PFSK-1 (cell line): ENCODE results near the gene KCNB1. TPM values are rescaled to one million over a fixed set of nuclear protein-coding genes. Genes with fewer than 3 reads are reported as not detected.

Experiments
- FOXP2 ChIP-seq: optimal IDR thresholded peaks from 2 replicates; pipeline ENCODE3; 2011; ENCODE audit warnings: borderline replicate concordance, control low read depth, inconsistent platforms; ENCODE audit not compliant: insufficient read depth; ENCODE audit errors: extremely low read length, extremely low read depth
- POLR2AphosphoS5 ChIP-seq: IDR thresholded peaks from 2 replicates; pipeline ENCODE4 v1.6.1; 2012; ENCODE audit warnings: low read depth, mild to moderate bottlenecking, control low read depth, low read length, moderate library complexity
- REST ChIP-seq, 2 experiments: IDR thresholded peaks; 2 replicates each; pipeline versions ENCODE4 v1.6.1 to v1.8.0; 2011 to 2012; ENCODE audit warnings: low read depth in 2 of 2, low read length in 2 of 2, control low read depth in 1 of 2, inconsistent platforms in 1 of 2, mild to moderate bottlenecking in 1 of 2, moderate library complexity in 1 of 2; ENCODE audit not compliant: insufficient read depth in 1 of 2
- SIN3A ChIP-seq: IDR thresholded peaks from 2 replicates; pipeline ENCODE4 v1.6.1; 2012; ENCODE audit warnings: mild to moderate bottlenecking, low read length, moderate library complexity, borderline replicate concordance; ENCODE audit not compliant: insufficient read depth
- TAF1 ChIP-seq: IDR thresholded peaks from 2 replicates; pipeline ENCODE4 v1.6.1; 2012; ENCODE audit warnings: low read length, control low read depth, borderline replicate concordance; ENCODE audit not compliant: insufficient read depth
- polyA plus RNA-seq: library from polyadenylated mRNA; unstranded; fragments of >200 nt; gene quantifications from one replicate; pipeline ENCODE4 v1.2.1, GENCODE V29; 2012; ENCODE audit warnings: low read depth, missing spikeins; ENCODE audit not compliant: insufficient read length

KCNB1 gene
- not detected for polyA plus RNA-seq

GRCh38 chr20:49482621-49483017 lies at the start of gene KCNB1:
Gene KCNB1 (minus strand): TSS chr20:49482668. CDS start chr20:49482480, 188 bp downstream.
- no peak for TF ChIP-seq TAF1
- TF ChIP-seq REST (IDR thresholded peaks at IDR 0.05; ENCODE audit: insufficient read depth in 1 of 2, low read depth in 2 of 2, low read length in 2 of 2): peak; percentile 89 to 99
- TF ChIP-seq POLR2AphosphoS5: no peak

- TF ChIP-seq TAF1 (no peak), REST (IDR thresholded peaks at IDR 0.05; ENCODE audit: insufficient read depth in 1 of 2, low read depth in 2 of 2, low read length in 2 of 2) (no peak), SIN3A (no peak), POLR2AphosphoS5 (no peak), FOXP2 (no peak)
Observed at GRCh38 chr20:49529470-49529869, 47.0 kb upstream of the KCNB1 start.

GRCh38 chr20:49526568-49526967 lies 44.1 kb upstream of the KCNB1 start:
- TF ChIP-seq FOXP2 (no peak), SIN3A (no peak), REST (IDR thresholded peaks at IDR 0.05; ENCODE audit: insufficient read depth in 1 of 2, low read depth in 2 of 2, low read length in 2 of 2) (no peak), POLR2AphosphoS5 (no peak), TAF1 (no peak)

- no peak for TF ChIP-seq FOXP2
- no peak for TF ChIP-seq REST (IDR thresholded peaks at IDR 0.05; ENCODE audit: insufficient read depth in 1 of 2, low read depth in 2 of 2, low read length in 2 of 2)
- no peak for TF ChIP-seq POLR2AphosphoS5
- TF ChIP-seq TAF1: no peak
- no peak for TF ChIP-seq SIN3A
Observed at GRCh38 chr20:49526056-49526455, 43.6 kb upstream of the KCNB1 start.

- no peak for TF ChIP-seq SIN3A
- no peak for TF ChIP-seq TAF1
- no peak for TF ChIP-seq FOXP2
- TF ChIP-seq REST (IDR thresholded peaks at IDR 0.05; ENCODE audit: insufficient read depth in 1 of 2, low read depth in 2 of 2, low read length in 2 of 2): no peak
- no peak for TF ChIP-seq POLR2AphosphoS5
Observed at GRCh38 chr20:49523767-49524360, 41.4 kb upstream of the KCNB1 start.
